ENCODE data around the gene DNAJC24.

Gene DNAJC24

GRCh38 chr11:31351168-31351567 is 18.5 kb upstream of the DNAJC24 start:
- Histone ChIP-seq H3K9ac (no peak overlapping the region), H3K27me3 (no peaks in the 10 kb centered on the region), H3K4me1 (no peaks in the 10 kb centered on the region), H3K4me2 (no peak overlapping the region), H3K4me3 (no peak overlapping the region), H3K27ac (no peak overlapping the region), H3K9me3 (no peaks in the 10 kb centered on the region), H4K20me1 (no peaks in the 10 kb centered on the region), H3K36me3 (no peaks in the 10 kb centered on the region)
- TF ChIP-seq Cebpa-rat (IDR thresholded peaks at IDR 0.05), result no peak

GRCh38 chr11:31355131-31355530 is 14.5 kb upstream of the DNAJC24 start:
- Histone ChIP-seq H4K20me1 (no peaks in the 10 kb centered on the region), H3K4me3 (no peak overlapping the region), H3K4me1 (no peaks in the 10 kb centered on the region), H3K9ac (no peak overlapping the region), H3K36me3 (no peaks in the 10 kb centered on the region), H3K4me2 (no peak overlapping the region), H3K9me3 (no peaks in the 10 kb centered on the region), H3K27ac (no peak overlapping the region), H3K27me3 (no peaks in the 10 kb centered on the region)
- TF ChIP-seq Cebpa-rat (IDR thresholded peaks at IDR 0.05), result no peak

- Histone ChIP-seq H3K9ac (no peak overlapping the region), H3K4me3 (no peak overlapping the region), H3K36me3 (no peaks in the 10 kb centered on the region), H3K4me1 (no peaks in the 10 kb centered on the region), H4K20me1 (no peaks in the 10 kb centered on the region), H3K9me3 (no peaks in the 10 kb centered on the region), H3K27me3 (no peaks in the 10 kb centered on the region), H3K27ac (no peak overlapping the region), H3K4me2 (no peak overlapping the region)
- TF ChIP-seq Cebpa-rat (IDR thresholded peaks at IDR 0.05), result no peak
Observed at GRCh38 chr11:31355817-31356216, 13.8 kb upstream of the DNAJC24 start.

DNA sequence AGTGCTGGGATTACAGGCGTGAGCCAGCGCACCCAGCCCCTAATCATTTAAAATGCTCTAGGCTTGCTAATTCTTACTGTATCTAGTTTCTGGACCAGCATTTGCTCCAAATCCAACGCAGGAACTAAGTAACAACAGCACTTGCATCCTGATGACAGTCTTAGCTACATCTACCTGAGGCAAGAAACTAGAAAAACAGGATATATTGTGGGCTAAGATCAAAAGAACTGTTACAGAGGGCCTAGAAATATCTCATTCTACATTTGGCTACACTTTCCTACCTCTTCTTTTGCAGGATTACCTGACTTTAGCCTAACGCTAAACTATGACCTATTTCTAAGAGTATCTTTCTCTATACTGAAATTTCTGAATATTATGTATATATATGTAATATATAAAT is 7.9 kb upstream of the DNAJC24 start:
- Histone ChIP-seq H3K27ac (no peak overlapping the region), H4K20me1 (no peaks in the 10 kb centered on the region), H3K36me3 (no peaks in the 10 kb centered on the region), H3K4me1 (no peaks in the 10 kb centered on the region), H3K9me3 (no peaks in the 10 kb centered on the region), H3K4me2 (no peak overlapping the region), H3K9ac (no peak overlapping the region), H3K4me3 (no peak overlapping the region), H3K27me3 (no peaks in the 10 kb centered on the region)
- no peak for TF ChIP-seq Cebpa-rat (IDR thresholded peaks at IDR 0.05)

- no peaks in the 10 kb centered on the region for H3K36me3 ChIP-seq
- no peaks in the 10 kb centered on the region for H3K9me3 ChIP-seq
- no peak overlapping the region for H3K4me3 ChIP-seq
- no peak for TF ChIP-seq Cebpa-rat (IDR thresholded peaks at IDR 0.05)
- H3K9ac ChIP-seq, result no peak overlapping the region
- H3K4me1 ChIP-seq, result peaks cover 11% of the 10 kb centered on the region
- H3K27ac ChIP-seq, result no peak overlapping the region
- no peak overlapping the region for H3K4me2 ChIP-seq
- no peaks in the 10 kb centered on the region for H3K27me3 ChIP-seq
- no peaks in the 10 kb centered on the region for H4K20me1 ChIP-seq
Observed at GRCh38 chr11:31366795-31367194, 2.9 kb upstream of the DNAJC24 start.

DNA sequence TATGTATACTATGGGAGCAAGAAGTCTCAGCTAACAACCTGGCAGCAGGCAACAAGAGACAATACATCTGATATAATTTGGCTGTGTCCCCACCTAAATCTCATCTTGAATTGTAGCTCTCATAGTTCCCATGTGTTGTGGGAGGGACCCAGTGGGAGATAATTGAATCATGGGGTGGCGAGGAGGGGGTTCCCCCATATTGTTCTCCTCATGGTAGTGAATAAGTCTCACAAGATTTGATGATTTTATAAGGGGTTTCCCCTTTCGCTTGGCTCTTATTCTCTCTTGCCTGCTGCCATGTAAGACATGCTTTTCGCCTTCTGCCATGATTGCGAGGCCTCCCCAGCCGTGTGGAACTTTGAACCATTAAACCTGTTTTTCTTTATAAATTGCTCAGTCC is 6.2 kb downstream of the DNAJC24 start:
- TF ChIP-seq Cebpa-rat (IDR thresholded peaks at IDR 0.05), result no peak
- Histone ChIP-seq H3K27ac (no peak overlapping the region), H3K36me3 (peaks cover 6% of the 10 kb centered on the region; the same call in 1 of the 2 replicates), H3K4me2 (no peak overlapping the region), H3K9me3 (no peaks in the 10 kb centered on the region), H3K4me3 (no peak overlapping the region), H3K9ac (no peak overlapping the region), H3K4me1 (peaks cover 4% of the 10 kb centered on the region), H4K20me1 (no peaks in the 10 kb centered on the region), H3K27me3 (no peaks in the 10 kb centered on the region)

DNA sequence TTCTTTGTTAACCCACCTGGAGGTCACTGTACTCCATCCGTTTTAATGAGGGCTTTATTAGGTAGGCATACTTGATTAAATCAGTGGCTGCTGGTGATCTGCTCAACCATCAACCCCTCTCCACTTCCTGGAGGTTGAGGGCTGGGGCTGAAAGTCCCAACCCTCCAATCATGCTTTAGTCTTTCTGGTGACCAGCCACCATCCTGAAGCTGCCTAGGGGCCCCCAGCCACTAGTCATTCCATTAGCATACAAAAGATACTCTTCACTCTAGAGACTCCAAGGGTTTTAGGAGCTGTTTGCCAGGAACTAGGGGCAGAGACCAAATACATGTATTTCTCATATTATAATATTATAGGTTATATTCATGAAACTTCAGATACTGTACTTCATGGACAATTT is 13.5 kb downstream of the DNAJC24 start:
- Histone ChIP-seq H3K4me1 (no peaks in the 10 kb centered on the region), H3K9me3 (no peaks in the 10 kb centered on the region), H3K9ac (no peak overlapping the region), H3K4me3 (no peak overlapping the region), H4K20me1 (no peaks in the 10 kb centered on the region), H3K36me3 (peaks cover 15% of the 10 kb centered on the region), H3K27me3 (no peaks in the 10 kb centered on the region), H3K27ac (no peak overlapping the region), H3K4me2 (no peak overlapping the region)
- no peak for TF ChIP-seq Cebpa-rat (IDR thresholded peaks at IDR 0.05)

DNA sequence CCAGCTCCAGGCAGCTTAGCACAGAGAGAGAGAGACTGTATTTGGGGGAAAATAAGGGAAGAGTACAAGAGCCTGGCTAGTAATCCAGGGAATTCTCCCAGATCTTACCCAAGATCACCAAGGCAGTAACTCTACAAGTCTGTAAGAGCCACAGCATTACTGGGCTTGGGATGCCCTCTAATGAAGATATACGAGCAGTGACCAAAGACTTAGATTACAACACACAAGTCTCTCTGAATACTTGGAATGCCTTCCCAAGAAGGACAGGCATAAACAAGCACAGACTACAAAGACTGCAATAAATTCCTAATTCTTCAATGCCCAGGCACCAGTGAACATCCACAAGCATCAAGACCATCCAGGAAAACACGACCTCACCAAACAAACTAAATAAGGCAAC is 17.7 kb downstream of the DNAJC24 start:
- H3K36me3 ChIP-seq, result peaks cover 15% of the 10 kb centered on the region
- H3K9ac ChIP-seq, result no peak overlapping the region
- no peaks in the 10 kb centered on the region for H3K4me1 ChIP-seq
- H4K20me1 ChIP-seq, result no peaks in the 10 kb centered on the region
- H3K9me3 ChIP-seq, result no peaks in the 10 kb centered on the region
- TF ChIP-seq Cebpa-rat (IDR thresholded peaks at IDR 0.05), result no peak
- H3K4me2 ChIP-seq, result no peak overlapping the region
- H3K27me3 ChIP-seq, result no peaks in the 10 kb centered on the region
- no peak overlapping the region for H3K4me3 ChIP-seq
- H3K27ac ChIP-seq, result no peak overlapping the region

DNA sequence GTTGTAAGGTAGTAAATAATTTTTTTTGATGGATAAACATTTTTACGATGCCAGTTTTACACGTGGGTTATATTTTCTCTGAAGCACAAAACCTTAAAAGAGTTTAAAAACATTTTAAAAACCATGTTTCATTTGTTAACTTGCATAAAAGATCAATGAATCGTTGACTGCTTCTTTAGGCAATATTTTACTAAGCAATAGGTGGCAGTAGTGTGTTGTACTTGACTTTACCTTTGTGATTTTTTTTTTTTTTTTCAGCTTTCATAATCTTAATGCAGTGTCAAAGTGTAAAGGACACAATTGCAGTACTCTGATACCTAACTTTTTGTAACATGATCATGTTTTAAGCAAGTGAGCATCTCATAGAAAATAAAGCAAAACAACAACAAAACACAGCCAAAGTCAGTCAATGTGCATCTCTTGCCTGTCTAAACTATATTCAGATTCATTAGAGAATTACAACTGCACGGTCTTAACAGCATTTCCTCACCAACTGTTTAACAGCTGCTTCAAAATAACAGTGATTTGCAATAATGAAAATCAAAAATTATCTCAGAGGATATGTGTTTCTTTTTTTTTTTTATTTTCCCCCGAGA is 27.7 kb downstream of the DNAJC24 start:
- H3K36me3 ChIP-seq, result 0 out of 2 replicates have a peak, but pooled peaks cover 6% of the 10 kb centered on the region
- no peak overlapping the region for H3K9ac ChIP-seq
- TF ChIP-seq Cebpa-rat (IDR thresholded peaks at IDR 0.05), result no peak
- H4K20me1 ChIP-seq, result no peaks in the 10 kb centered on the region
- no peak overlapping the region for H3K4me3 ChIP-seq
- no peak overlapping the region for H3K4me2 ChIP-seq
- no peaks in the 10 kb centered on the region for H3K27me3 ChIP-seq
- H3K27ac ChIP-seq, result no peak overlapping the region
- no peaks in the 10 kb centered on the region for H3K4me1 ChIP-seq
- peaks cover 3% of the 10 kb centered on the region; the same call in 1 of the 2 replicates for H3K9me3 ChIP-seq

GRCh38 chr11:31404614-31405013 is 35.0 kb downstream of the DNAJC24 start:
- Histone ChIP-seq H3K36me3 (no peaks in the 10 kb centered on the region), H3K4me3 (no peak overlapping the region), H3K27ac (no peak overlapping the region), H3K4me1 (no peaks in the 10 kb centered on the region), H4K20me1 (no peaks in the 10 kb centered on the region), H3K9ac (no peak overlapping the region), H3K27me3 (no peaks in the 10 kb centered on the region), H3K4me2 (no peak overlapping the region), H3K9me3 (peaks cover 3% of the 10 kb centered on the region; the same call in 1 of the 2 replicates)
- no peak for TF ChIP-seq Cebpa-rat (IDR thresholded peaks at IDR 0.05)

DNA sequence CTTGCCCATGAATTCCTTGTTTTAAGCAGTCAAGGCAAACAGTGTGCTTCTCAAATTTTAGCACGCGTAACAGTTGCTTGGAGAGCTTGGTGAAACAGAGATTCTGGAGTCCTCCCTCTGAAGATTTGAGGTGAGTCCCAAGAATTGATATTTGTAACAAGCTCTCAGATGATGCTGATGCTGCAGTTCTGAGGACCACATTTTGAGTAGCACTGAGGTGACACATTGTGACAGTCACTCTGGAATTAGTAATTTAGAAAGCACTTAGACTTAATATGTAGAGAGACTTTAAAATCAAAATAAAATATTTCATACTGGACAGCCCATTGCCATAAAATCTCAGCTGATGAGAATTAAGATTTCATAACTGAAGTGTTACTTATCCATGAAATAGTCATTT is 38.5 kb downstream of the DNAJC24 start:
- Histone ChIP-seq H3K9ac (no peak overlapping the region), H4K20me1 (no peaks in the 10 kb centered on the region), H3K4me3 (no peak overlapping the region), H3K27ac (no peak overlapping the region), H3K4me1 (no peaks in the 10 kb centered on the region), H3K4me2 (no peak overlapping the region), H3K27me3 (no peaks in the 10 kb centered on the region), H3K36me3 (no peaks in the 10 kb centered on the region), H3K9me3 (no peaks in the 10 kb centered on the region)
- no peak for TF ChIP-seq Cebpa-rat (IDR thresholded peaks at IDR 0.05)
